ENCODE results near the gene AMMECR1L. TPM values are rescaled to one million over a fixed set of nuclear protein-coding genes. Genes with fewer than 3 reads are reported as not detected.

The AMMECR1L gene
- total RNA-seq, 1 donor from 2014 or later, result 24.0 TPM

DNA sequence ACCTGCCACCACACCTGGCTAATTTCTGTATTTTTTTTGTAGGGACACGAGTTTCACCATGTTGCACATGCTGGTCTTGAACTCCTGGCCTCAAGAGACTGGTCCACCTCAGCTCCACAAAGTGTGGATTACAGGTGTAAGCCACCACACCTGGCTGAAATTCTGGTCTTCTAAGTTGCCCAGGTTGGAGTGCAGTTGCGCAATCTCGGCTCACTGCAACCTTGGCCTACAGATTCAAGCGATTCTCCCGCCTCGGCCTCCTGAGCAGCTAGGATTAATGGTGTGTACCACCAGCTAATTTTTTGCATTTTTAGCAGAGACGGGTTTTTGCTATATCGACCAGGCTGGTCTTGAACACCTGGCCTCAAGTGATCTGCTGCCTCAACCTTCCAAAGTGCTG lies 33.4 kb downstream of the AMMECR1L start:
- DNase-seq (ENCODE audit: low spot score, unreplicated experiment), result no peak
- H3K4me3 Mint-ChIP-seq (ENCODE audit: low read depth), result no peak overlapping the region
- H3K36me3 Mint-ChIP-seq (ENCODE audit: insufficient read depth), result peaks cover 22% of the 10 kb centered on the region
- H3K4me1 Mint-ChIP-seq (ENCODE audit: low read depth), result peaks cover 9% of the 10 kb centered on the region
- H3K9me3 Mint-ChIP-seq (ENCODE audit: low read depth), result no peaks in the 10 kb centered on the region
- no peak overlapping the region for H3K27ac Mint-ChIP-seq
- TF ChIP-seq, protein P1, sequence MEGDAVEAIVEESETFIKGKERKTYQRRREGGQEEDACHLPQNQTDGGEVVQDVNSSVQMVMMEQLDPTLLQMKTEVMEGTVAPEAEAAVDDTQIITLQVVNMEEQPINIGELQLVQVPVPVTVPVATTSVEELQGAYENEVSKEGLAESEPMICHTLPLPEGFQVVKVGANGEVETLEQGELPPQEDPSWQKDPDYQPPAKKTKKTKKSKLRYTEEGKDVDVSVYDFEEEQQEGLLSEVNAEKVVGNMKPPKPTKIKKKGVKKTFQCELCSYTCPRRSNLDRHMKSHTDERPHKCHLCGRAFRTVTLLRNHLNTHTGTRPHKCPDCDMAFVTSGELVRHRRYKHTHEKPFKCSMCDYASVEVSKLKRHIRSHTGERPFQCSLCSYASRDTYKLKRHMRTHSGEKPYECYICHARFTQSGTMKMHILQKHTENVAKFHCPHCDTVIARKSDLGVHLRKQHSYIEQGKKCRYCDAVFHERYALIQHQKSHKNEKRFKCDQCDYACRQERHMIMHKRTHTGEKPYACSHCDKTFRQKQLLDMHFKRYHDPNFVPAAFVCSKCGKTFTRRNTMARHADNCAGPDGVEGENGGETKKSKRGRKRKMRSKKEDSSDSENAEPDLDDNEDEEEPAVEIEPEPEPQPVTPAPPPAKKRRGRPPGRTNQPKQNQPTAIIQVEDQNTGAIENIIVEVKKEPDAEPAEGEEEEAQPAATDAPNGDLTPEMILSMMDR (IDR thresholded peaks at IDR 0.05; ENCODE audit: unreplicated experiment), result no peak
- H3K27me3 Mint-ChIP-seq, result no peaks in the 10 kb centered on the region

DNA sequence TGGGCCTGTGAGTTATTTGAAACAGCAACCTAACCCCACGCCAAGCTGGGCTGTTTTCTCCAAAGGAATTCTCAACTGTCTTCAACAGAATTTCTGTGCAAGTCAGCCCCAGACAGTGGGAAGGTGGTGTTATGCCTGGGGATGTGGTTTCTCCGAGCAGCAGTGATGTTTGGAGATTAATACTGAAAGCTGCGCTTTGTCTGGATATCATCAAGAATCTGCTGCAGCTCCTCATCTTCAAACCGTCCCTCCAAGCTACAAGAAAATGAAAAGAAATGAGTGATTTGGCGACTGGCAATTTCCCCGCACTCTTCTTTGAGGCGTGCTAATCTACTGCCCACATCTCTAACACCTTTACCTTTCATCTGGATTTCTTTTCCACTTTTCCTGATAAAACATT lies 37.8 kb downstream of the AMMECR1L start:
- no peak for DNase-seq (ENCODE audit: low spot score, unreplicated experiment)
- H3K4me3 Mint-ChIP-seq (ENCODE audit: low read depth), result no peak overlapping the region
- H3K27ac Mint-ChIP-seq, result no peak overlapping the region
- H3K9me3 Mint-ChIP-seq (ENCODE audit: low read depth), result no peaks in the 10 kb centered on the region
- H3K4me1 Mint-ChIP-seq (ENCODE audit: low read depth), result no peaks in the 10 kb centered on the region
- peaks cover 36% of the 10 kb centered on the region for H3K36me3 Mint-ChIP-seq (ENCODE audit: insufficient read depth)
- TF ChIP-seq, protein P1 (IDR thresholded peaks at IDR 0.05; ENCODE audit: unreplicated experiment), result no peak
- no peaks in the 10 kb centered on the region for H3K27me3 Mint-ChIP-seq

DNA sequence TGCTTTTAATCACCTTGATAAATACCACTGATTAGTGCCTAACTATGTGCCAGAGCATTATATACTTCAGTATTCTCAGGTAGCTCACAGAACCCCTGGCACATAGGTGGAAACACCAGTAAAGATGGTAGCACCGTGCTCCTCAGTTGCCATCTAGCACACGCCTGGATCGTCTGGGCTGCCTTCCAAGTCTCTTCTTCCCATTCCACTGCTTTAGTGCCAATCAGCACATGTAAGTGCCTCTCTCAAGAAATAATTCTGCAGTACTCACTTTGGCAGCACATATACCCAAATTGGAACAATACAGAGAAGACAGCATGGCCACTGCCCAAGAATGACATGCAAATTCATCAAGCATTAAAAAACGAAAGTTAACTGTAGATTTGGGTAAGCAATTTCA lies 40.8 kb downstream of the AMMECR1L start:
- no peak overlapping the region for H3K27ac Mint-ChIP-seq
- TF ChIP-seq, protein P1 (IDR thresholded peaks at IDR 0.05; ENCODE audit: unreplicated experiment), result no peak
- H3K4me3 Mint-ChIP-seq (ENCODE audit: low read depth), result no peak overlapping the region
- peaks cover 29% of the 10 kb centered on the region for H3K36me3 Mint-ChIP-seq (ENCODE audit: insufficient read depth)
- DNase-seq (ENCODE audit: low spot score, unreplicated experiment), result no peak
- peaks cover 6% of the 10 kb centered on the region for H3K9me3 Mint-ChIP-seq (ENCODE audit: low read depth)
- no peaks in the 10 kb centered on the region for H3K4me1 Mint-ChIP-seq (ENCODE audit: low read depth)
- peaks cover 2% of the 10 kb centered on the region for H3K27me3 Mint-ChIP-seq

DNA sequence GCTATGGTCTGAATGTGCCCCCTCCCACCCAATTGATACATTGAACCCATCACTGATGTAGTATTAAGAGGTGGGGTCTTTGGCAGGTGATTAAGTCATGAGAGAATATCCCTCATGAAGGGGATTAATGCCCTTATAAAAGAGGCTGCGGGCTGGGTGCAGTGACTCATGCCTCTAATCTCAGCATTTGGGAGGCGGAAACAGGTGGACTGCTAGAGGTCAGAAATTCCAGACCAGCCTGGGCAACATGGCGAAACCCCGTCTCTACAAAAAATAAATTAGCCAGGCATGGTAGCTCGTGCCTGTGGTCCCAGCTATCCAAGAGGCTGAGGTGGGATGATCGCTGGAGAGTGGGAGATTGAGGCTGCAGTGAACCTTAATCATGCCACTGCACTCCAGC lies 42.1 kb downstream of the AMMECR1L start:
- H3K4me3 Mint-ChIP-seq (ENCODE audit: low read depth), result no peak overlapping the region
- H3K4me1 Mint-ChIP-seq (ENCODE audit: low read depth), result no peaks in the 10 kb centered on the region
- no peak for DNase-seq (ENCODE audit: low spot score, unreplicated experiment)
- H3K9me3 Mint-ChIP-seq (ENCODE audit: low read depth), result peaks cover 6% of the 10 kb centered on the region
- peaks cover 19% of the 10 kb centered on the region for H3K36me3 Mint-ChIP-seq (ENCODE audit: insufficient read depth)
- H3K27me3 Mint-ChIP-seq, result peaks cover 2% of the 10 kb centered on the region
- TF ChIP-seq, protein P1 (IDR thresholded peaks at IDR 0.05; ENCODE audit: unreplicated experiment), result no peak
- H3K27ac Mint-ChIP-seq, result no peak overlapping the region

DNA sequence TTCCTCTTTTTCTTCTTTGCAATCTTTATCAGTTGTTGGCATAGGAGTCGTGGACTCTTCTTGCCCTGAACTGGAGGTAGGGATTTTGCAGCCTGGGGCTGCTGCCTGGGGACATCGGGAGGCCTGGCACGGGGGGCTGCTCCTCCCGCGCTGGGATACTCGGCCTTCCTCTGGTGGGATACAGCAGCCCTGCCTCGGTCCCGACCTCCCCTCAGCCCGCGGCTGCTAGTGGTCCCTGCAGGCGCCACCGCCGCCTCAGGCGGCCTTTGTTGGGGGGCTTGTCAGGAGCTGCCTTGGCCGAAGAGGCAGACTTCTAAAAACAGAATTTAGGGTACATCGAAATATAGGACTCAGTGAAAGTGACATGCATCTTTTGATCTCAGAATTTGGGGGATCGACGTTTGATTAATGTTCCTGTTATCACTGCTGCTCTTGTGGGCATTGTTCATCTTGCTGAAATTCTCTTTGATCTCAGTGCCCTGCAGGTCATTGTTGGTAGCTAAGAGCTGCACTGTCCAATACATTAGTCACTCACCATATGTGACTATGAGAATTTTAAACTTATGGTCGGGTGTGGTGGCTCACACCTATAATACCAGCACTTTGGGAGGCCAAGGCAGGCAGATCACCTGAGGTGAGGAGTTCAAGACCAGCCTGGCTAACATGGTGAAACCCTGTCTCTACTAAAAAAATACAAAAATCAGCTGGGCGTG lies 44.1 kb downstream of the AMMECR1L start:
- Mint-ChIP-seq H3K9me3 (ENCODE audit: low read depth) (peaks cover 6% of the 10 kb centered on the region), H3K36me3 (ENCODE audit: insufficient read depth) (peaks cover 14% of the 10 kb centered on the region), H3K27ac (no peak overlapping the region), H3K4me1 (ENCODE audit: low read depth) (no peaks in the 10 kb centered on the region), H3K27me3 (peaks cover 2% of the 10 kb centered on the region), H3K4me3 (ENCODE audit: low read depth) (no peak overlapping the region)
- no peak for DNase-seq (ENCODE audit: low spot score, unreplicated experiment)
- TF ChIP-seq, protein P1 (IDR thresholded peaks at IDR 0.05; ENCODE audit: unreplicated experiment), result no peak
